Stimulated activated naive CD8-positive, alpha-beta T cell treated with anti-CD3 and anti-CD28 coated beads, Interleukin-15, amount 100 ng/mL, for 72 hours (primary cell): ENCODE measurements around the gene KLF2.

Experiments used
- ATAC-seq: fragments of 150-1000 bp; cut with Tn5 transposase; 2 replicates; pipeline ENCODE4 v1.10.0; 2021; ENCODE audit warnings: mild to moderate bottlenecking, moderate library complexity
- DNase-seq, 2 donors: peaks; one replicate each; pipeline ENCODE4 v3.0.0; 2021 to 2022
- H3K27ac Mint-ChIP-seq, 2 donors: one replicate each; pipeline ENCODE4 v1.8.0; 2022; ENCODE audit warnings: mild to moderate bottlenecking in 2 of 2, mixed read lengths in 2 of 2, moderate library complexity in 2 of 2
- H3K27me3 Mint-ChIP-seq: one replicate; pipeline ENCODE4 v1.8.0; 2022; ENCODE audit warnings: mixed read lengths
- H3K4me1 Mint-ChIP-seq: one replicate; pipeline ENCODE4 v1.8.0; 2022; ENCODE audit warnings: mild to moderate bottlenecking, mixed read lengths
- H3K4me3 Mint-ChIP-seq, 2 donors: one replicate each; pipeline ENCODE4 v1.8.0; 2022; ENCODE audit warnings: mild to moderate bottlenecking in 2 of 2, mixed read lengths in 2 of 2, moderate library complexity in 1 of 2
- H3K9me3 Mint-ChIP-seq, 2 donors: one replicate each; pipeline ENCODE4 v1.8.0; 2022; ENCODE audit warnings: mixed read lengths in 2 of 2

The KLF2 gene

GRCh38 chr19:16327169-16327475 lies 2.5 kb downstream of the KLF2 start:
- Mint-ChIP-seq H3K9me3 (no peaks in the 10 kb centered on the region), H3K4me1 (peaks cover 68% of the 10 kb centered on the region), H3K27ac (no peak overlapping the region), H3K4me3 (peak overlapping the region; percentile 79 to 90), H3K27me3 (peaks cover 69% of the 10 kb centered on the region)
- DNase-seq: no peak
- no peak for ATAC-seq

- Mint-ChIP-seq H3K4me1 (peaks cover 68% of the 10 kb centered on the region), H3K27me3 (peaks cover 68% of the 10 kb centered on the region), H3K4me3 (peak overlapping the region; percentile 74 to 79), H3K27ac (no peak overlapping the region), H3K9me3 (no peaks in the 10 kb centered on the region)
- ATAC-seq: no peak
- DNase-seq: no peak
Measured at GRCh38 chr19:16327501-16327900, 2.9 kb downstream of the KLF2 start.

- DNase-seq (peak; percentile 21 to 59), ATAC-seq (peak; percentile 32)
- H3K4me1 Mint-ChIP-seq: peaks cover 68% of the 10 kb centered on the region
- no peaks in the 10 kb centered on the region for H3K9me3 Mint-ChIP-seq
- peaks cover 62% of the 10 kb centered on the region for H3K27me3 Mint-ChIP-seq
- peak overlapping the region; percentile 74 to 79 for H3K4me3 Mint-ChIP-seq
- peak overlapping the region; percentile 35 to 88 for H3K27ac Mint-ChIP-seq
Measured at GRCh38 chr19:16327911-16328823, 3.5 kb downstream of the KLF2 start.

- ATAC-seq: no peak
- peak in 1 of 2 donors; percentile 17 for DNase-seq
- no peaks in the 10 kb centered on the region for H3K9me3 Mint-ChIP-seq
- H3K27ac Mint-ChIP-seq: no peak overlapping the region
- H3K27me3 Mint-ChIP-seq: peaks cover 54% of the 10 kb centered on the region
- H3K4me3 Mint-ChIP-seq: peak overlapping the region; percentile 74 to 79
- peaks cover 64% of the 10 kb centered on the region for H3K4me1 Mint-ChIP-seq
Measured at GRCh38 chr19:16328824-16329482, 4.3 kb downstream of the KLF2 start.

- ATAC-seq (peak; percentile 94), DNase-seq (peak; percentile 80 to 89)
- peaks cover 61% of the 10 kb centered on the region for H3K4me1 Mint-ChIP-seq
- H3K27me3 Mint-ChIP-seq: peaks cover 50% of the 10 kb centered on the region
- no peaks in the 10 kb centered on the region for H3K9me3 Mint-ChIP-seq
- peak overlapping the region in 1 of 2 donors; percentile 16 for H3K4me3 Mint-ChIP-seq
- no peak overlapping the region for H3K27ac Mint-ChIP-seq
Measured at GRCh38 chr19:16330368-16330801, 5.8 kb downstream of the KLF2 start.

GRCh38 chr19:16330806-16331690 lies 6.4 kb downstream of the KLF2 start:
- Mint-ChIP-seq H3K4me3 (no peak overlapping the region), H3K27me3 (peaks cover 43% of the 10 kb centered on the region), H3K27ac (no peak overlapping the region), H3K4me1 (peaks cover 56% of the 10 kb centered on the region), H3K9me3 (no peaks in the 10 kb centered on the region)
- ATAC-seq (no peak), DNase-seq (no peak)

GRCh38 chr19:16333001-16333586 lies 8.5 kb downstream of the KLF2 start:
- DNase-seq (no peak), ATAC-seq (no peak)
- Mint-ChIP-seq H3K4me3 (no peak overlapping the region), H3K4me1 (peaks cover 53% of the 10 kb centered on the region), H3K9me3 (no peaks in the 10 kb centered on the region), H3K27ac (no peak overlapping the region), H3K27me3 (peaks cover 43% of the 10 kb centered on the region)

GRCh38 chr19:16334411-16334810 lies 9.8 kb downstream of the KLF2 start:
- no peak overlapping the region for H3K27ac Mint-ChIP-seq
- ATAC-seq: no peak
- DNase-seq: no peak
- no peak overlapping the region for H3K4me3 Mint-ChIP-seq
- H3K4me1 Mint-ChIP-seq: peaks cover 53% of the 10 kb centered on the region
- no peaks in the 10 kb centered on the region for H3K9me3 Mint-ChIP-seq
- H3K27me3 Mint-ChIP-seq: peaks cover 33% of the 10 kb centered on the region

- H3K4me1 Mint-ChIP-seq: peaks cover 52% of the 10 kb centered on the region
- H3K27me3 Mint-ChIP-seq: peaks cover 33% of the 10 kb centered on the region
- no peaks in the 10 kb centered on the region for H3K9me3 Mint-ChIP-seq
- no peak overlapping the region for H3K27ac Mint-ChIP-seq
- DNase-seq (no peak), ATAC-seq (no peak)
- no peak overlapping the region for H3K4me3 Mint-ChIP-seq
Measured at GRCh38 chr19:16335226-16335625, 10.6 kb downstream of the KLF2 start.

- no peak for ATAC-seq
- Mint-ChIP-seq H3K27ac (no peak overlapping the region), H3K27me3 (peaks cover 28% of the 10 kb centered on the region), H3K4me1 (peaks cover 49% of the 10 kb centered on the region), H3K9me3 (no peaks in the 10 kb centered on the region), H3K4me3 (no peak overlapping the region)
- no peak for DNase-seq
Measured at GRCh38 chr19:16336571-16336970, 11.9 kb downstream of the KLF2 start.

- Mint-ChIP-seq H3K4me3 (peak overlapping the region in 1 of 2 donors; percentile 81), H3K27me3 (peaks cover 19% of the 10 kb centered on the region)
- no peak for ATAC-seq
Measured at GRCh38 chr19:16337809-16338469, 13.3 kb downstream of the KLF2 start.

GRCh38 chr19:16338470-16339360 lies 14.1 kb downstream of the KLF2 start:
- no peaks in the 10 kb centered on the region for H3K9me3 Mint-ChIP-seq
- peak; percentile 75 for ATAC-seq
- DNase-seq: peak; percentile 59 to 80
- peak overlapping the region in 1 of 2 donors; percentile 77 for H3K27ac Mint-ChIP-seq
- peaks cover 19% of the 10 kb centered on the region for H3K27me3 Mint-ChIP-seq
- H3K4me1 Mint-ChIP-seq: peaks cover 67% of the 10 kb centered on the region
- H3K4me3 Mint-ChIP-seq: peak overlapping the region; percentile 73 to 81

More at GRCh38 chr19:16337809-16338469, 13.3 kb downstream of the KLF2 start:
- Mint-ChIP-seq H3K9me3 (no peaks in the 10 kb centered on the region), H3K27ac (no peak overlapping the region), H3K4me1 (peaks cover 62% of the 10 kb centered on the region)
- no peak for DNase-seq

GRCh38 chr19:16339361-16339725 lies 14.7 kb downstream of the KLF2 start:
- Mint-ChIP-seq H3K4me1 (peaks cover 67% of the 10 kb centered on the region), H3K4me3 (peak overlapping the region in 1 of 2 donors; percentile 81), H3K27me3 (peaks cover 19% of the 10 kb centered on the region), H3K9me3 (no peaks in the 10 kb centered on the region), H3K27ac (no peak overlapping the region)
- ATAC-seq (peak; percentile 3), DNase-seq (no peak)

- no peak overlapping the region for H3K4me3 Mint-ChIP-seq
- no peak overlapping the region for H3K27ac Mint-ChIP-seq
- peaks cover 67% of the 10 kb centered on the region for H3K4me1 Mint-ChIP-seq
- peaks cover 20% of the 10 kb centered on the region for H3K27me3 Mint-ChIP-seq
- no peaks in the 10 kb centered on the region for H3K9me3 Mint-ChIP-seq
- ATAC-seq (no peak), DNase-seq (no peak)
Measured at GRCh38 chr19:16340092-16340491, 15.5 kb downstream of the KLF2 start.
